ENCODE results near the gene FFAR4. TPM values are rescaled to one million over a fixed set of nuclear protein-coding genes. Genes with fewer than 3 reads are reported as not detected.

FFAR4 gene
- total and polyA plus RNA-seq, 2 of the 4 experiments (the other 2 are of a cell fraction), result not detected

DNA sequence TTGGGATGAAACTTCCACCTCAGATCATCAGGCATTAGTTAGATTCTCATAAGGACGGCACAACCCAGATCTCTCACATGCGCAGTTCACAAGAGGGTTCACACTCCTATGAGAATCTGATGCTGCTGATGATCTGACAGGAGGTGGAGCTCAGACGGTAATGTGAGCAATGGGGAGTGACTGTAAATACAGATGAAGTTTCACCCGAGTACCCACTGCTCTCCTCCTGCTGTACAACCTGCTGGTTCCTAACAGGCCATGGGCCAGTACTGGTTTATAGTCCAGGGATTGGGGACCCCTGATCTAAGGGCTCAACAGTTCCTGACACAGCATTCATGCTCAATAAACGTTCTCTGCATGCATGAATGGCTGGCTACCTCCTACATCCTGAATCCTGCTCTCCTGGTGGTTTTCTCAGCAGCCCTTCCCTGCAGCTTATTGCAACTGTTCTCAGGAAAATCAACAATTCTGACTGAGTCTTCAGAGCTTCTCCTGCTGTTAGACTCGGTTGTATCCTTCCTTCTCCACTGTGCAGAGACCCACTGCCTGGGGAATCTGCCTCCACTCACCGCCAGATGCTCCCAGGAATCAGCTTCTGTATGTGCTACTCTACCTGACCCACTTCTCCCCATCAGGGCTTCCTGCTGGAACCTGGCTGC, 63.3 kb downstream of the FFAR4 start:
- H3K36me3 ChIP-seq (ENCODE audit: control insufficient read depth, insufficient read depth, low read length), result no peaks in the 10 kb centered on the region

More for the DNA sequence above, 63.3 kb downstream of the FFAR4 start:
- H3K9ac ChIP-seq (ENCODE audit: low read depth, low read length), result no peak overlapping the region
- intact Hi-C loops (cut with micrococcal nuclease), result no loop called here
- H2BK5ac ChIP-seq (ENCODE audit: low read depth, low read length, poor library complexity, severe bottlenecking), result no peak overlapping the region
- ChIA-PET CTCF (no interaction called here), POLR2A (ENCODE audit: unreplicated experiment) (no interaction called here)
- H3K23ac ChIP-seq (ENCODE audit: low read depth, low read length), result no peak overlapping the region
- no peaks in the 10 kb centered on the region for H3K4me1 ChIP-seq (ENCODE audit: control insufficient read depth, insufficient read depth, low read length)
- H3K4me3 ChIP-seq (ENCODE audit: insufficient read depth, low read depth, low read length), result no peak overlapping the region
- H3K9me3 ChIP-seq (ENCODE audit: control insufficient read depth, insufficient read depth, low read length), result no peaks in the 10 kb centered on the region
- no peak overlapping the region for H2BK15ac ChIP-seq (ENCODE audit: low read depth, low read length)
- dilution Hi-C loops (cut with HindIII; ENCODE audit: low sequenced_read_pairs, unreplicated experiment), result no loop called here
- H3K4ac ChIP-seq (ENCODE audit: low read depth, low read length), result no peak overlapping the region
- H4K8ac ChIP-seq (ENCODE audit: low read depth in 2 of 2, low read length in 2 of 2), result no peak overlapping the region
- no peak overlapping the region for H2AK5ac ChIP-seq (ENCODE audit: low read depth, low read length)
- whole genome bisulfite sequencing, 2 experiments (ENCODE audit: extremely low coverage in 2 of 2, insufficient read length in 1 of 2), result no CpG with 5 or more reads among the region's 7 CpGs
- ATAC-seq (ENCODE audit: low read depth) (no peak), DNase-seq (no peak)
- H2AFZ ChIP-seq (replicated peaks; ENCODE audit: low read length, poor library complexity), result no peak overlapping the region
- no peak overlapping the region for H4K5ac ChIP-seq (ENCODE audit: low read depth, low read length)
- in situ Hi-C loops (cut with MboI; ENCODE audit: low sequenced_read_pairs), result no loop called here
- H3K9me1 ChIP-seq (ENCODE audit: insufficient read depth, low read length), result no peaks in the 10 kb centered on the region
- H3K56ac ChIP-seq (ENCODE audit: extremely low read depth, insufficient read depth, low read length), result no peak overlapping the region
- TF ChIP-seq SMC3 (IDR thresholded peaks at IDR 0.05; ENCODE audit: low read depth, low read length), result no peak
- TF ChIP-seq MXI1 (IDR thresholded peaks at IDR 0.05; ENCODE audit: borderline replicate concordance, low read depth, low read length), result no peak
- TF ChIP-seq, protein P1, sequence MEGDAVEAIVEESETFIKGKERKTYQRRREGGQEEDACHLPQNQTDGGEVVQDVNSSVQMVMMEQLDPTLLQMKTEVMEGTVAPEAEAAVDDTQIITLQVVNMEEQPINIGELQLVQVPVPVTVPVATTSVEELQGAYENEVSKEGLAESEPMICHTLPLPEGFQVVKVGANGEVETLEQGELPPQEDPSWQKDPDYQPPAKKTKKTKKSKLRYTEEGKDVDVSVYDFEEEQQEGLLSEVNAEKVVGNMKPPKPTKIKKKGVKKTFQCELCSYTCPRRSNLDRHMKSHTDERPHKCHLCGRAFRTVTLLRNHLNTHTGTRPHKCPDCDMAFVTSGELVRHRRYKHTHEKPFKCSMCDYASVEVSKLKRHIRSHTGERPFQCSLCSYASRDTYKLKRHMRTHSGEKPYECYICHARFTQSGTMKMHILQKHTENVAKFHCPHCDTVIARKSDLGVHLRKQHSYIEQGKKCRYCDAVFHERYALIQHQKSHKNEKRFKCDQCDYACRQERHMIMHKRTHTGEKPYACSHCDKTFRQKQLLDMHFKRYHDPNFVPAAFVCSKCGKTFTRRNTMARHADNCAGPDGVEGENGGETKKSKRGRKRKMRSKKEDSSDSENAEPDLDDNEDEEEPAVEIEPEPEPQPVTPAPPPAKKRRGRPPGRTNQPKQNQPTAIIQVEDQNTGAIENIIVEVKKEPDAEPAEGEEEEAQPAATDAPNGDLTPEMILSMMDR (conservative IDR thresholded peaks at IDR 0.05; ENCODE audit: low read depth, low read length), result no peak
- TF ChIP-seq RAD21 (IDR thresholded peaks at IDR 0.05; ENCODE audit: low read length), result no peak
- no peak for TF ChIP-seq MAZ (IDR thresholded peaks at IDR 0.05; ENCODE audit: borderline replicate concordance, low read depth, low read length)
- no peak for TF ChIP-seq NFE2L2 (IDR thresholded peaks at IDR 0.05; ENCODE audit: low read depth, low read length)
- no peak for TF ChIP-seq CEBPB (IDR thresholded peaks at IDR 0.05; ENCODE audit: low read depth, low read length)
- no peak for TF ChIP-seq FOS (IDR thresholded peaks at IDR 0.05; ENCODE audit: low read depth, low read length)
- TF ChIP-seq CHD1 (IDR thresholded peaks at IDR 0.05; ENCODE audit: low read depth, low read length), result no peak
- TF ChIP-seq RFX5 (IDR thresholded peaks at IDR 0.05; ENCODE audit: low read depth, low read length), result no peak
- TF ChIP-seq MAFK (IDR thresholded peaks at IDR 0.05; ENCODE audit: low read depth, low read length), result no peak
- TF ChIP-seq RCOR1 (IDR thresholded peaks at IDR 0.05; ENCODE audit: insufficient replicate concordance, low read length), result no peak
- TF ChIP-seq BHLHE40 (IDR thresholded peaks at IDR 0.05; ENCODE audit: low read depth, low read length), result no peak
- TF ChIP-seq, protein P2, sequence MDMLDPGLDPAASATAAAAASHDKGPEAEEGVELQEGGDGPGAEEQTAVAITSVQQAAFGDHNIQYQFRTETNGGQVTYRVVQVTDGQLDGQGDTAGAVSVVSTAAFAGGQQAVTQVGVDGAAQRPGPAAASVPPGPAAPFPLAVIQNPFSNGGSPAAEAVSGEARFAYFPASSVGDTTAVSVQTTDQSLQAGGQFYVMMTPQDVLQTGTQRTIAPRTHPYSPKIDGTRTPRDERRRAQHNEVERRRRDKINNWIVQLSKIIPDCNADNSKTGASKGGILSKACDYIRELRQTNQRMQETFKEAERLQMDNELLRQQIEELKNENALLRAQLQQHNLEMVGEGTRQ (IDR thresholded peaks at IDR 0.05; ENCODE audit: low read depth, low read length), result no peak
- no peak for TF ChIP-seq POLR2A (IDR thresholded peaks at IDR 0.05; ENCODE audit: low read depth, low read length)
- TF ChIP-seq, protein P3, sequence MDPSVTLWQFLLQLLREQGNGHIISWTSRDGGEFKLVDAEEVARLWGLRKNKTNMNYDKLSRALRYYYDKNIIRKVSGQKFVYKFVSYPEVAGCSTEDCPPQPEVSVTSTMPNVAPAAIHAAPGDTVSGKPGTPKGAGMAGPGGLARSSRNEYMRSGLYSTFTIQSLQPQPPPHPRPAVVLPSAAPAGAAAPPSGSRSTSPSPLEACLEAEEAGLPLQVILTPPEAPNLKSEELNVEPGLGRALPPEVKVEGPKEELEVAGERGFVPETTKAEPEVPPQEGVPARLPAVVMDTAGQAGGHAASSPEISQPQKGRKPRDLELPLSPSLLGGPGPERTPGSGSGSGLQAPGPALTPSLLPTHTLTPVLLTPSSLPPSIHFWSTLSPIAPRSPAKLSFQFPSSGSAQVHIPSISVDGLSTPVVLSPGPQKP (IDR thresholded peaks at IDR 0.05; ENCODE audit: borderline replicate concordance, low read depth, low read length), result no peak
- no peak overlapping the region for H3K14ac ChIP-seq (replicated peaks; ENCODE audit: low read depth, low read length)
- no peak overlapping the region for H2BK20ac ChIP-seq (ENCODE audit: low read depth, low read length)
- BruUV-seq (replicated peaks), result no TSS peak
- H3K27ac ChIP-seq (ENCODE audit: insufficient read depth, low read length), result no peak overlapping the region
- H3K79me1 ChIP-seq (ENCODE audit: low read depth in 1 of 2, low read length in 2 of 2), result no peaks in the 10 kb centered on the region
- H4K20me1 ChIP-seq (ENCODE audit: insufficient read depth, low read length), result no peaks in the 10 kb centered on the region
- H2BK120ac ChIP-seq (ENCODE audit: low read depth, low read length), result no peak overlapping the region
- no peak overlapping the region for H3K4me2 ChIP-seq (ENCODE audit: low read depth, low read length)
- H4K91ac ChIP-seq (ENCODE audit: insufficient read depth, low read depth, low read length), result no peak overlapping the region
- H3K18ac ChIP-seq (ENCODE audit: low read depth, low read length), result no peak overlapping the region
- peaks cover 14% of the 10 kb centered on the region for H3K27me3 ChIP-seq (ENCODE audit: control insufficient read depth, insufficient read depth, low read length)
- no peak overlapping the region for H2AK9ac ChIP-seq (replicated peaks; ENCODE audit: low read depth, low read length, poor library complexity)
